Muscle layer of colon (tissue), 2 donors: Measurements from ENCODE around the gene CYRIA.
A peak's percentile ranks its signal among the peaks of the same experiment; 100 is the strongest.

ENCODE experiments used
- H3K27ac ChIP-seq: one replicate; pipeline ENCODE4 v1.7.0; 2013; ENCODE audit warnings: low read depth, mild to moderate bottlenecking, low read length, moderate library complexity
- H3K27me3 ChIP-seq, 2 donors: one replicate each; pipeline ENCODE4 v1.7.0; 2013; ENCODE audit warnings: low read length in 2 of 2, mild to moderate bottlenecking in 2 of 2; ENCODE audit not compliant: insufficient read depth in 2 of 2, control insufficient read depth in 1 of 2
- H3K36me3 ChIP-seq: one replicate; pipeline ENCODE4 v1.7.0; 2013; ENCODE audit warnings: mild to moderate bottlenecking, low read length; ENCODE audit not compliant: insufficient read depth
- H3K4me1 ChIP-seq: one replicate; pipeline ENCODE4 v1.7.0; 2013; ENCODE audit warnings: mild to moderate bottlenecking, low read length; ENCODE audit not compliant: insufficient read depth
- H3K4me3 ChIP-seq, 2 donors: one replicate each; pipeline ENCODE4 v1.7.0; 2013; ENCODE audit warnings: low read length in 2 of 2, low read depth in 1 of 2, mild to moderate bottlenecking in 1 of 2, moderate library complexity in 1 of 2
- H3K9ac ChIP-seq: one replicate; pipeline ENCODE4 v1.7.0; 2013; ENCODE audit warnings: low read length
- H3K9me3 ChIP-seq: one replicate; pipeline ENCODE4 v1.7.0; 2013; ENCODE audit warnings: mild to moderate bottlenecking, low read length
- donor health status: abdominal sarcoma.
- donor health status: Adenocarcinoma of cecum.

CYRIA gene

GRCh38 chr2:16665748-16666448 is at the start of gene CYRIA:
TSS of gene CYRIA (minus strand) at chr2:16665834. CDS start at chr2:16588119, 77,715 bp downstream.
- peak within 1 kb of the TSS; percentile 78 to 94 for H3K4me3 ChIP-seq
- no peaks in the 10 kb centered on the region for H3K9me3 ChIP-seq
- no peaks in the 10 kb centered on the region for H3K27me3 ChIP-seq
- H3K27ac ChIP-seq, result peak within 1 kb of the TSS; percentile 86
- peaks cover 47% of the 10 kb centered on the region for H3K4me1 ChIP-seq
- H3K9ac ChIP-seq, result peak within 1 kb of the TSS; percentile 55
- no peaks in the 10 kb centered on the region for H3K36me3 ChIP-seq

GRCh38 chr2:16713011-16713423 is 47.4 kb upstream of the CYRIA start:
- Histone ChIP-seq H3K9me3 (no peaks in the 10 kb centered on the region), H3K4me3 (no peak overlapping the region), H3K27me3 (no peaks in the 10 kb centered on the region), H3K4me1 (no peaks in the 10 kb centered on the region), H3K9ac (no peak overlapping the region), H3K36me3 (no peaks in the 10 kb centered on the region), H3K27ac (no peak overlapping the region)

- Histone ChIP-seq H3K27me3 (no peaks in the 10 kb centered on the region), H3K27ac (no peak overlapping the region), H3K36me3 (no peaks in the 10 kb centered on the region), H3K9me3 (no peaks in the 10 kb centered on the region), H3K4me1 (no peaks in the 10 kb centered on the region), H3K4me3 (no peak overlapping the region), H3K9ac (no peak overlapping the region)
Observed at GRCh38 chr2:16709769-16710168, 44.1 kb upstream of the CYRIA start.

GRCh38 chr2:16708173-16708572 is 42.5 kb upstream of the CYRIA start:
- H3K27me3 ChIP-seq, result no peaks in the 10 kb centered on the region
- no peaks in the 10 kb centered on the region for H3K9me3 ChIP-seq
- no peak overlapping the region for H3K4me3 ChIP-seq
- H3K27ac ChIP-seq, result no peak overlapping the region
- no peaks in the 10 kb centered on the region for H3K4me1 ChIP-seq
- no peaks in the 10 kb centered on the region for H3K36me3 ChIP-seq
- H3K9ac ChIP-seq, result no peak overlapping the region

GRCh38 chr2:16707014-16707623 is 41.5 kb upstream of the CYRIA start:
- Histone ChIP-seq H3K9me3 (no peaks in the 10 kb centered on the region), H3K4me3 (no peak overlapping the region), H3K27ac (no peak overlapping the region), H3K27me3 (no peaks in the 10 kb centered on the region), H3K36me3 (no peaks in the 10 kb centered on the region), H3K9ac (no peak overlapping the region), H3K4me1 (no peaks in the 10 kb centered on the region)

GRCh38 chr2:16700551-16701259 is 35.1 kb upstream of the CYRIA start:
- no peaks in the 10 kb centered on the region for H3K9me3 ChIP-seq
- no peak overlapping the region for H3K27ac ChIP-seq
- H3K4me1 ChIP-seq, result no peaks in the 10 kb centered on the region
- no peak overlapping the region for H3K4me3 ChIP-seq
- H3K27me3 ChIP-seq, result no peaks in the 10 kb centered on the region
- H3K9ac ChIP-seq, result no peak overlapping the region
- no peaks in the 10 kb centered on the region for H3K36me3 ChIP-seq

- H3K36me3 ChIP-seq, result no peaks in the 10 kb centered on the region
- no peaks in the 10 kb centered on the region for H3K4me1 ChIP-seq
- H3K9ac ChIP-seq, result no peak overlapping the region
- H3K9me3 ChIP-seq, result no peaks in the 10 kb centered on the region
- H3K4me3 ChIP-seq, result no peak overlapping the region
- no peak overlapping the region for H3K27ac ChIP-seq
- no peaks in the 10 kb centered on the region for H3K27me3 ChIP-seq
Observed at GRCh38 chr2:16693854-16694253, 28.2 kb upstream of the CYRIA start.

- H3K9ac ChIP-seq, result no peak overlapping the region
- H3K27me3 ChIP-seq, result no peaks in the 10 kb centered on the region
- H3K4me1 ChIP-seq, result no peaks in the 10 kb centered on the region
Observed at GRCh38 chr2:16691261-16691660, 25.6 kb upstream of the CYRIA start.

GRCh38 chr2:16687955-16688354 is 22.3 kb upstream of the CYRIA start:
- H3K4me3 ChIP-seq, result no peak overlapping the region
- no peak overlapping the region for H3K9ac ChIP-seq
- H3K9me3 ChIP-seq, result no peaks in the 10 kb centered on the region
- H3K4me1 ChIP-seq, result no peaks in the 10 kb centered on the region
- H3K27ac ChIP-seq, result no peak overlapping the region
- H3K36me3 ChIP-seq, result no peaks in the 10 kb centered on the region
- no peaks in the 10 kb centered on the region for H3K27me3 ChIP-seq

More at GRCh38 chr2:16691261-16691660, 25.6 kb upstream of the CYRIA start:
- Histone ChIP-seq H3K36me3 (no peaks in the 10 kb centered on the region), H3K9me3 (no peaks in the 10 kb centered on the region), H3K4me3 (no peak overlapping the region), H3K27ac (no peak overlapping the region)

DNA sequence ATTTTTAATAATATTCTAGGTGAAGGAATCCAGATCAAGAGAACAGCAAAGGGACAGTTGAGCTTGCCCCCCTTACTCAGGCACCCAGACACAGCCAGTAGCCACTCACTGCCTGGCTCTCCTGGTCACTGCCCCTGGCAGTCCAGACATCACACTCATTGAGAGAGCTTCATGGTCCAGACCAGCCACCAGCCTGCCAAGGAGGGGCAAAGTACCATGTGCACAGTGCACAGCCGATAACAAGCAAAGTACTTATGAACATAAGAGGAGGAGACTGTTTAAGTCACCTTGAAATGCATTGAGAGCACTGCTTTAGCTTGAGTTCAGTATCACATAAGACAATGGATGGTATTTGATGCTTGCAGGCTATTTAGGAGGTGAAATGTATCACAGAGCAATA is 21.6 kb upstream of the CYRIA start:
- Histone ChIP-seq H3K27me3 (no peaks in the 10 kb centered on the region), H3K36me3 (no peaks in the 10 kb centered on the region), H3K4me3 (no peak overlapping the region), H3K9ac (no peak overlapping the region), H3K27ac (no peak overlapping the region), H3K4me1 (no peaks in the 10 kb centered on the region), H3K9me3 (no peaks in the 10 kb centered on the region)

DNA sequence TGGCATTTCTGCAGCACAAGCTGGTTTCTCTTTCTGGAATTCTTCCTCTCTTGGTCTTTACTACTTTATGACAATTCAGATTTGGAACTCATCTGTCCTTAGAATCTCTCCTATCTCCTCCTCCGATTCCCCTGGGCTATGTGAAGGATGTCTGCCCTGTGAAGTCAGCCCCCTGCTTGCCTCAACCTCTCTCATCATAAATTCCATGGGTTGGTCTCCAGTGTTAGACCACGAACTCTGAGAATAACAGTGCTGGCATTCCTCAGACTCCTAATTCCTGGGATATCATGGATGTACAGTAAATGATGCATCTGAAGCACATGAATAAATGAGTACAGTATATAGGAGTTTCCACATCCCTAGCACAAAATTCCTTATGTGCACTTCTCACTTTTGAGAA is 21.0 kb upstream of the CYRIA start:
- no peaks in the 10 kb centered on the region for H3K4me1 ChIP-seq
- H3K9me3 ChIP-seq, result no peaks in the 10 kb centered on the region
- H3K4me3 ChIP-seq, result no peak overlapping the region
- H3K9ac ChIP-seq, result no peak overlapping the region
- H3K27ac ChIP-seq, result no peak overlapping the region
- no peaks in the 10 kb centered on the region for H3K27me3 ChIP-seq
- H3K36me3 ChIP-seq, result no peaks in the 10 kb centered on the region
